HEK293 (cell line): ENCODE results near the gene KRTAP10-5.

Experiments
- CTCF ChIA-PET: fragments of 350-600 bp; formaldehyde crosslinking; extraction: SDS; loops from one replicate; lab custom pipeline; 2021; ENCODE audit warnings: antibody characterized with exemption; lab: Yijun Ruan, JAX
- POLR2A ChIA-PET: fragments of 300-600 bp; formaldehyde crosslinking; extraction: SDS; loops from one replicate; lab custom pipeline; 2020; ENCODE audit warnings: antibody characterized with exemption, inconsistent platforms; lab: Yijun Ruan, JAX
- H3K27ac ChIP-seq: fragments of 200-500 bp; sonication (Bioruptor generic); 2 replicates; pipeline ENCODE4 v1.5.1; 2014; ENCODE audit warnings: low read depth, low read length, control low read depth, inconsistent platforms; ENCODE audit errors: extremely low read depth
- H3K36me3 ChIP-seq, 2 experiments: fragments of 200-500 bp in 1 of 2; sonication (Bioruptor generic) in 1 of 2; 1 replicate in 1 of 2; 2 replicates in 1 of 2; pipeline ENCODE4 v1.5.1; 2014 to 2017; ENCODE audit warnings: inconsistent platforms in 2 of 2, low read length in 2 of 2; ENCODE audit not compliant: control insufficient read depth in 2 of 2, insufficient read depth in 1 of 2
- H3K4me1 ChIP-seq: fragments of 200-500 bp; sonication (Bioruptor generic); 2 replicates; pipeline ENCODE4 v1.5.1; 2014; ENCODE audit warnings: mild to moderate bottlenecking, low read length, inconsistent platforms; ENCODE audit not compliant: control insufficient read depth, insufficient read depth
- H3K4me3 ChIP-seq: 2 replicates; pipeline ENCODE4 v1.5.1; 2011; ENCODE audit warnings: low read depth, mild to moderate bottlenecking, control low read depth, low read length, moderate library complexity
- H3K9me3 ChIP-seq: fragments of 200-500 bp; sonication (Bioruptor generic); 2 replicates; pipeline ENCODE4 v1.5.1; 2014; ENCODE audit warnings: low read depth, low read length, inconsistent platforms; ENCODE audit not compliant: control insufficient read depth, insufficient read depth
- EGR2 ChIP-seq: fragments of 450-650 bp; formaldehyde crosslinking; IDR thresholded peaks from 2 replicates; pipeline ENCODE4 v1.5.1; 2016; ENCODE audit warnings: low read depth, missing biosample characterization, missing genetic modification characterization
- PRDM1 ChIP-seq: fragments of 450-650 bp; formaldehyde crosslinking; IDR thresholded peaks from 2 replicates; pipeline ENCODE4; 2016; ENCODE audit warnings: missing biosample characterization, missing genetic modification characterization
- PRDM2 ChIP-seq: fragments of 450-650 bp; formaldehyde crosslinking; IDR thresholded peaks from 2 replicates; pipeline ENCODE4 v1.5.1; 2016; ENCODE audit warnings: missing biosample characterization, missing genetic modification characterization, borderline replicate concordance
- SALL2 ChIP-seq: fragments of 450-650 bp; formaldehyde crosslinking; IDR thresholded peaks from 2 replicates; pipeline ENCODE4 v1.5.0; 2017; ENCODE audit warnings: missing biosample characterization, mild to moderate bottlenecking, missing genetic modification characterization, borderline replicate concordance
- YY2 ChIP-seq: fragments of 450-650 bp; formaldehyde crosslinking; IDR thresholded peaks from 2 replicates; pipeline ENCODE4 v1.5.1; 2016; ENCODE audit warnings: missing biosample characterization, missing genetic modification characterization
- ZFHX2 ChIP-seq: fragments of 450-650 bp; formaldehyde crosslinking; conservative IDR thresholded peaks from 2 replicates; pipeline ENCODE4 v1.5.1; 2016; ENCODE audit warnings: missing biosample characterization, missing genetic modification characterization
- ZNF274 ChIP-seq, 2 experiments: fragments of 200-500 bp in 1 of 2; fragments of 450-650 bp in 1 of 2; sonication (Bioruptor generic) in 1 of 2; formaldehyde crosslinking in 1 of 2; IDR thresholded peaks; 2 replicates each; pipeline versions ENCODE4 v1.5.1 to v1.6.1; 2014 to 2016; ENCODE audit warnings: borderline replicate concordance in 1 of 2, inconsistent platforms in 1 of 2, low read length in 1 of 2, missing biosample characterization in 1 of 2, missing genetic modification characterization in 1 of 2
- ZNF48 ChIP-seq: fragments of 450-650 bp; formaldehyde crosslinking; IDR thresholded peaks from 2 replicates; pipeline ENCODE4 v1.5.1; 2016; ENCODE audit warnings: missing biosample characterization, missing genetic modification characterization
- ZNF561 ChIP-seq: fragments of 450-650 bp; IDR thresholded peaks from 2 replicates; pipeline ENCODE4 v1.5.1; 2018; ENCODE audit warnings: missing biosample characterization, missing genetic modification characterization, borderline replicate concordance
- ZNF571 ChIP-seq: fragments of 450-650 bp; formaldehyde crosslinking; IDR thresholded peaks from 2 replicates; pipeline ENCODE4 v1.5.0; 2017; ENCODE audit warnings: missing biosample characterization, missing genetic modification characterization
- ZSCAN4 ChIP-seq: fragments of 450-650 bp; formaldehyde crosslinking; IDR thresholded peaks from 2 replicates; pipeline ENCODE4 v1.5.1; 2017; ENCODE audit warnings: missing biosample characterization, missing genetic modification characterization
- ZXDB ChIP-seq: fragments of 450-650 bp; formaldehyde crosslinking; IDR thresholded peaks from 2 replicates; pipeline ENCODE4 v1.5.1; 2016; ENCODE audit warnings: missing biosample characterization, missing genetic modification characterization
- TF ChIP-seq, protein P1 (sequence below): fragments of 450-650 bp; formaldehyde crosslinking; IDR thresholded peaks from 2 replicates; pipeline ENCODE4 v1.5.1; 2016; ENCODE audit warnings: missing biosample characterization, missing genetic modification characterization
- TF ChIP-seq, protein P2 (sequence below): fragments of 450-650 bp; formaldehyde crosslinking; IDR thresholded peaks from 2 replicates; pipeline ENCODE4 v1.5.1; 2016; ENCODE audit warnings: missing biosample characterization, missing genetic modification characterization

The KRTAP10-5 gene

DNA sequence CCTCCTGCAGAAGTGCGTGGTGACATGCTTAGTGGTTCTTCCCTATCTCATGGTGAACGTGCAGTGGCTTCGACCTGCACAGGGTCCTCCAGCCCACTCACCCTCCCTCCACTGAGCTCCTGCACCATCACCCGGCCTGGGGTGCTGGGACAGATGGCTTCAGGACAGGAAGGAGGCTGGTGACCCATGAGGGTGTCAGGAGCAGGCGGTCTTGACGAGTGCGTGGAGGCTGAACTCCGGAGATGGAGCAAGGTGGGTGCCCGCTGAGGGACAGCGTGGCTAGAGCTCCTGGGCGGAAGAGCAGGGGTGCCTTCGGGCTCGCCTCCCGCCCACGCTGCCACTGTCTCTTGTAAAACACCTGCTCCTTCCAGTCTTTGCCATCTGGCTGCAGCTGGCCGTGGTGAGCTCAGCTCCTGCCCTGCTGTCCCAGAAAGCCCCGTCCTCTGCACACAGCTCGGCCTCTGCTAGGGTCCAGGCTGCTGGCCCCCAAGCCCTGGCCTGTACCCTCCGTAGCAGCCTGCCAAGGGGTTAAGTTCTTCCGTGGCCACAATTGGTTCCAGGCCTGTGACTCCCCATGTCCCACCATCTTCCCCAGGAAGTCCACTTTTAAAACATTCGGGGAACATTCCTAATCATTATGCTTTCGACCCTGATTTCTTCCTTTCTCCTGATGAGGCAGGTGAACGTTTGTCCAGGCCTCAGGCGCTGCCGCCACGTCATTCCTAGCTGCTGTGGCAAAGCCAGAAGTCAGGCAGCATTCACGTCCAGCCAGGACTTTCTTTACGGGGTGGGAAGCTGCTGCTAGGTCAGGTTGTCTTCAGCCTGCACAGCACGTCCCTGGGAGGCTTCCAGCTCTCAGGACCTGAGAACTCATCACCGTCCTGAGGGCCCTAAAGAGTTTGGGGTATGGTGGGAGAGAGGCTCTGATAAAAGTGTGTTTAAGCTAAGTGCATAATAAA, 48.5 kb downstream of the KRTAP10-5 start:
- TF ChIP-seq, protein P1, sequence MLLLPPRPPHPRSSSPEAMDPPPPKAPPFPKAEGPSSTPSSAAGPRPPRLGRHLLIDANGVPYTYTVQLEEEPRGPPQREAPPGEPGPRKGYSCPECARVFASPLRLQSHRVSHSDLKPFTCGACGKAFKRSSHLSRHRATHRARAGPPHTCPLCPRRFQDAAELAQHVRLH (tag by site-specific recombination): no peak
- TF ChIP-seq PRDM1: no peak
- TF ChIP-seq ZXDB (tag by site-specific recombination): no peak
- TF ChIP-seq ZNF274 (IDR thresholded peaks at IDR 0.05; ENCODE audit: low read length): no peak
- no peak for TF ChIP-seq ZNF274 (tag by site-specific recombination; IDR thresholded peaks at IDR 0.05; ENCODE audit: borderline replicate concordance)
- TF ChIP-seq SALL2: no peak
- TF ChIP-seq ZNF571 (tag by site-specific recombination): no peak
- TF ChIP-seq ZSCAN4 (tag by site-specific recombination): no peak
- TF ChIP-seq ZFHX2 (tag by site-specific recombination): peak; percentile 54
- TF ChIP-seq EGR2: peak; percentile 52
- no peak for TF ChIP-seq PRDM2 (tag by site-specific recombination)
- no peak for TF ChIP-seq YY2 (tag by site-specific recombination)
- TF ChIP-seq ZNF561: no peak
- no peak for TF ChIP-seq ZNF48 (tag by site-specific recombination)
- TF ChIP-seq, protein P2, sequence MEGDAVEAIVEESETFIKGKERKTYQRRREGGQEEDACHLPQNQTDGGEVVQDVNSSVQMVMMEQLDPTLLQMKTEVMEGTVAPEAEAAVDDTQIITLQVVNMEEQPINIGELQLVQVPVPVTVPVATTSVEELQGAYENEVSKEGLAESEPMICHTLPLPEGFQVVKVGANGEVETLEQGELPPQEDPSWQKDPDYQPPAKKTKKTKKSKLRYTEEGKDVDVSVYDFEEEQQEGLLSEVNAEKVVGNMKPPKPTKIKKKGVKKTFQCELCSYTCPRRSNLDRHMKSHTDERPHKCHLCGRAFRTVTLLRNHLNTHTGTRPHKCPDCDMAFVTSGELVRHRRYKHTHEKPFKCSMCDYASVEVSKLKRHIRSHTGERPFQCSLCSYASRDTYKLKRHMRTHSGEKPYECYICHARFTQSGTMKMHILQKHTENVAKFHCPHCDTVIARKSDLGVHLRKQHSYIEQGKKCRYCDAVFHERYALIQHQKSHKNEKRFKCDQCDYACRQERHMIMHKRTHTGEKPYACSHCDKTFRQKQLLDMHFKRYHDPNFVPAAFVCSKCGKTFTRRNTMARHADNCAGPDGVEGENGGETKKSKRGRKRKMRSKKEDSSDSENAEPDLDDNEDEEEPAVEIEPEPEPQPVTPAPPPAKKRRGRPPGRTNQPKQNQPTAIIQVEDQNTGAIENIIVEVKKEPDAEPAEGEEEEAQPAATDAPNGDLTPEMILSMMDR: no peak
- POLR2A ChIA-PET: no interaction called here
- H3K36me3 ChIP-seq: no peaks in the 10 kb centered on the region
- no peak overlapping the region for H3K27ac ChIP-seq
- no peak overlapping the region for H3K4me3 ChIP-seq
- CTCF ChIA-PET: no interaction called here
- H3K4me1 ChIP-seq: no peaks in the 10 kb centered on the region
- H3K9me3 ChIP-seq: no peaks in the 10 kb centered on the region
